Stomach smooth muscle (tissue), 2 donors: Measurements from ENCODE around the gene FOXA3.

Experiments
- H3K27ac ChIP-seq: one replicate; pipeline ENCODE4 v1.7.0; 2013; ENCODE audit warnings: mild to moderate bottlenecking, low read length, inconsistent platforms
- H3K27me3 ChIP-seq, 2 donors: one replicate each; pipeline ENCODE4 v1.7.0; 2013; ENCODE audit warnings: low read length in 2 of 2; ENCODE audit not compliant: insufficient read depth in 2 of 2, control insufficient read depth in 1 of 2
- H3K36me3 ChIP-seq, 2 donors: one replicate each; pipeline ENCODE4 v1.7.0; 2013; ENCODE audit warnings: low read length in 2 of 2; ENCODE audit not compliant: control insufficient read depth in 2 of 2, insufficient read depth in 2 of 2
- H3K4me1 ChIP-seq: one replicate; pipeline ENCODE4 v1.7.0; 2013; ENCODE audit warnings: low read length; ENCODE audit not compliant: control insufficient read depth, insufficient read depth
- H3K4me3 ChIP-seq, 2 donors: one replicate each; pipeline ENCODE4 v1.7.0; 2013; ENCODE audit warnings: low read length in 2 of 2
- H3K9ac ChIP-seq, 2 donors: one replicate each; pipeline ENCODE4 v1.7.0; 2013; ENCODE audit warnings: low read length in 2 of 2, mild to moderate bottlenecking in 1 of 2
- H3K9me3 ChIP-seq, 2 donors: one replicate each; pipeline ENCODE4 v1.7.0; 2013; ENCODE audit warnings: low read length in 2 of 2; ENCODE audit not compliant: control insufficient read depth in 2 of 2
- donor health status: healthy.
- donor health status: Pancreatic carcinoma.

FOXA3 gene

DNA sequence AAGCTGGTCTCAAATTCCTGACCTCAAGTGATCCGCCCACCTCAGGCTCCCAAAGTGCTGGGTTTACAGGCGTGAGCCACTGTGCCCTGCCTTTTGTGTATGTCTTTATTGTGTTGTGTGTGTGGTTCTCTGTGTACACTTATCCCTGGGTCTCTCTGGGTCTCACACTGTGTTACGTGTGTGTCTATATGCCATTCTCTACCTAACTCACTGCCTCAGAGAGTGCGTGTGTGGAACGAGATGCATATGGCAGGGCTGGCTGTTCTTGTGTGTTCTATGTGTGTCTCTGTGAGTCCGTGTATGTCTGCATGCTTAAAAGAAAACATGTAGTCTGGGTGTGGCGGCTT lies 10.5 kb downstream of the FOXA3 start:
- no peak overlapping the region for H3K9ac ChIP-seq
- H3K27ac ChIP-seq = no peak overlapping the region
- peaks cover 5 to 10% of the 10 kb centered on the region in 2 donors for H3K27me3 ChIP-seq
- no peaks in the 10 kb centered on the region for H3K36me3 ChIP-seq
- H3K4me3 ChIP-seq = no peak overlapping the region
- H3K9me3 ChIP-seq = no peaks in the 10 kb centered on the region
- peaks cover 6% of the 10 kb centered on the region for H3K4me1 ChIP-seq

GRCh38 chr19:45876161-45876410 lies 12.0 kb downstream of the FOXA3 start:
- H3K4me1 ChIP-seq = peaks cover 6% of the 10 kb centered on the region
- no peaks in the 10 kb centered on the region for H3K36me3 ChIP-seq
- peak overlapping the region; percentile 35 to 36 for H3K9ac ChIP-seq
- no peaks in the 10 kb centered on the region for H3K9me3 ChIP-seq
- no peak overlapping the region for H3K4me3 ChIP-seq
- no peak overlapping the region for H3K27ac ChIP-seq
- peaks cover 5 to 10% of the 10 kb centered on the region in 2 donors for H3K27me3 ChIP-seq

- H3K27me3 ChIP-seq = peaks cover 5 to 10% of the 10 kb centered on the region in 2 donors
- H3K36me3 ChIP-seq = no peaks in the 10 kb centered on the region
- peaks cover 6% of the 10 kb centered on the region for H3K4me1 ChIP-seq
- H3K4me3 ChIP-seq = peak overlapping the region in 1 of 2 donors; percentile 8
- no peaks in the 10 kb centered on the region for H3K9me3 ChIP-seq
- H3K27ac ChIP-seq = no peak overlapping the region
- H3K9ac ChIP-seq = peak overlapping the region; percentile 35 to 36
Measured at GRCh38 chr19:45876411-45877197, 12.5 kb downstream of the FOXA3 start.

GRCh38 chr19:45878043-45878794 lies 14.1 kb downstream of the FOXA3 start:
- Histone ChIP-seq H3K27ac (no peak overlapping the region), H3K36me3 (no peaks in the 10 kb centered on the region), H3K4me3 (no peak overlapping the region), H3K27me3 (peaks cover 5 to 10% of the 10 kb centered on the region in 2 donors), H3K9me3 (no peaks in the 10 kb centered on the region), H3K9ac (no peak overlapping the region), H3K4me1 (peaks cover 19% of the 10 kb centered on the region)

GRCh38 chr19:45879055-45879454 lies 14.9 kb downstream of the FOXA3 start:
- Histone ChIP-seq H3K27ac (no peak overlapping the region), H3K27me3 (peaks cover 5 to 10% of the 10 kb centered on the region in 2 donors), H3K9ac (no peak overlapping the region), H3K4me3 (no peak overlapping the region), H3K36me3 (no peaks in the 10 kb centered on the region), H3K9me3 (no peaks in the 10 kb centered on the region), H3K4me1 (peaks cover 26% of the 10 kb centered on the region)

- Histone ChIP-seq H3K9me3 (no peaks in the 10 kb centered on the region), H3K27me3 (peaks cover 5 to 10% of the 10 kb centered on the region in 2 donors), H3K9ac (no peak overlapping the region), H3K36me3 (peaks cover 0 to 2% of the 10 kb centered on the region in 2 donors), H3K4me1 (peaks cover 35% of the 10 kb centered on the region), H3K27ac (no peak overlapping the region), H3K4me3 (no peak overlapping the region)
Measured at GRCh38 chr19:45879971-45880370, 15.8 kb downstream of the FOXA3 start.

DNA sequence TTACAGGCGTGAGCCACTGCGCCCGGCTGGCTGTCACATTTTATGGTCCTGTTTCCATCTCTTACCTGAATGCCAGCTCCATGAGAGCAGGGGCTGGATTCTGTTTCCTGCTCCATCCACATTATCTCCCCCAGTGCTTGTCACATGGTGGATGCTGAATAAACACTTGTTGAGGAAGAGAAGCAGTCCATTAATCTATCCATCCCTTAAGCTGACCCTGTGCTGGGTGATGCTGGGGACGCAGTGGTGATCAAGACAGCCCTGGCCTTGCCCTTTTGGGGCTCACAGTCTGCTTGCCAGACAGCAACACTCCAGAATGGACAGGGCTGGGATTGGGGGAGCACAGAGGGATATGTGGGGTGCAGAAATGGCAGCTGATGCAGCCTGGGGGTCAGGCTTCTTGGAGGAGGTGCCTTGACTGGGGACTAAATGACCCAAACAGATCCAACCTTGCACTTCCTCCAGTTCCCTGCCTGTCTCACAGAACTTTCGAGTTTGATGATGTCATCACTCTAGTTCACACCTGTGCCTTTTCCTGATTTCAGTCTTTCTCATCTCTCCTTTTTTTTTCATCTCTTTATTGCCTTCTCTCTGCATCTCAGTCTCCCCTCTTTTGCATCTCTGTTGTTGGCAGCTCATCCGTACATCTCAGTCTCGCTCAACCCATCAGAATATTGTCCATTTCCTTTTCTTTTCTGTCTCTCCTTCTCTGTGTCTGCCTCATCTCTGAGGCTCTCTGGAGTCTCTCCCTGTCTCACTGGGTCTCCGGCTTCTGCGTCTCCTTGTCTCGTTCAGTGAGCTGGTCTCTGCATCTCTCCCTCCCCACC lies 17.2 kb downstream of the FOXA3 start:
- H3K4me1 ChIP-seq = peaks cover 45% of the 10 kb centered on the region
- no peak overlapping the region for H3K4me3 ChIP-seq
- no peak overlapping the region for H3K9ac ChIP-seq
- no peaks in the 10 kb centered on the region for H3K9me3 ChIP-seq
- no peak overlapping the region for H3K27ac ChIP-seq
- H3K27me3 ChIP-seq = peaks cover 2 to 10% of the 10 kb centered on the region in 2 donors
- H3K36me3 ChIP-seq = peaks cover 0 to 2% of the 10 kb centered on the region in 2 donors

DNA sequence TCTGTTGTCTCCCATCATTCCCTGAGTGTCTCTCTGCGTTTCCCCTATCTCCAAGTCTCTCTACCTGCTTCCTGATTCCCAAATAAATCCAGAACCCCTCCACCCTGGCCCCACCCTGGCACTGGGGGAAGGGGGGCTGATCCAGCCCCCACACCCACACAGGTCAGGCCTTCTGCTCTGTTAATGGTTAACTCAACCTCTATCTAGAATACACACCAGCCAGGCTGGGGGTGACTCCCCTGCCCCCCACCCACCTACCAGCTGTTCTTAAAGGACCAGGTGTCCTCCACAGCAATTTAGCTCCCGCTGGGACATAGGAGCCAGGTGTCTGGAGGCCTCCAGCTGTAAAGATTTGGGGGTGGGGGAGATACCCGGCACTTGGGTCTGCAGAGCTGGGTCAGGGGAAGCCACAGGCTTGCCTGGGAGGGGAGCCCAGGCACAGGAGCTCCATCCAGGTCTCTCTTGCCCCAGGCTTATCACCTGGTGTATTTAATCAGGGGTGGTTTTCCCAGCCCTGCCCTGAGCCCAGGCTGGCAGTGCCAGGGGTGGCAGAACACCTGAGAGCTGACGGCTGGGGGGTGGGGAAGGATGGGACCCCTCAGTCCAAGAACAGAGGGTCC lies 17.9 kb downstream of the FOXA3 start:
- H3K27ac ChIP-seq = no peak overlapping the region
- H3K4me3 ChIP-seq = peak overlapping the region in 1 of 2 donors; percentile 60
- peaks cover 45% of the 10 kb centered on the region for H3K4me1 ChIP-seq
- H3K36me3 ChIP-seq = peaks cover 0 to 2% of the 10 kb centered on the region in 2 donors
- H3K9me3 ChIP-seq = no peaks in the 10 kb centered on the region
- H3K9ac ChIP-seq = peak overlapping the region; percentile 50 to 62
- H3K27me3 ChIP-seq = peaks cover 0 to 10% of the 10 kb centered on the region in 2 donors

DNA sequence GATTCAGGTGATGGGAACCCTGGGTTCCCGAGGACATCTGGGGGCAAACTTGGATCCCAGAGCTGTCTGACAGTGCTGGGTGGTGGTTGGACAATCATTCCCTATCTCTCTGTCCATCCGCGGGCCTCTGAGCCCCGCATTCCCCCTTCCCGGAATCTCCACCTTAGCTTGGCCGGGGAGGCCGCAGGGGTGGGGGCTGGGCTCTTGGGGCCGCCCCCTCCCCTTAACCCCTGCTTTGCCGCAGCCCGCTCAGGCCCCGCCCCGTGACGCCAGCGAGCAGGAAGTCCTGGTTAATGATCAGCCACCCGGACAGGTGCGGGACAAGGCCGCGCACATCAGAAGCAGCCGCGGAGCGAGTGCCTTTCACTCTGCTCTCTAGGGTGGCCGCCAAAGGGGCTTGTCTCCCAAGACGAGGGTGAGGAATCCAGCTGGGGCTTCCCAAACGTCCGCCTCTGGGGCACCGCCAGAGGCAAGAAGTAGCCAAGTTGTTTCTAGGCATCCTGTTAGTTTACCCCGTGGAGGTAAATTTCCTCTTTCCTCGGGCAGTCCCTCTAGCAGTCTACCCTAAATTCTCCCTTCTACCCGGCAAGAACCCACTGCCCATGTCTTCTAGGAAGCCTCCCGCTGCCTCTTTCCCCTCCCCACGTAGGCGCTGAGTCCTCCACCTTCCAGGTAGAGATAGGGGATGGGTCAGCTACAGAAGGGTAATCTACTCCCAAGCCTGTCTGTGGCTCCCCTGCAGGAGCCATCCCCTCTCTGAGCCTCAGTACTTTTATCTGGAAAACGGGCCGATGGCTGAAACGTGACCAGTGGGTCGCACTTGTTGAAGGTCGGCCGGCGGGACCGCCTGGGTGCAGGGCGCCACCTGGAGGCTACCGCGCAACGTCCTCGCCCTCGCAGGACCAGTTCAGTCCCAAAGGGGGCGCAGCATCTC lies 18.8 kb downstream of the FOXA3 start:
- Histone ChIP-seq H3K27ac (no peak overlapping the region), H3K27me3 (peaks cover 0 to 6% of the 10 kb centered on the region in 2 donors), H3K9me3 (no peaks in the 10 kb centered on the region), H3K4me1 (peaks cover 46% of the 10 kb centered on the region), H3K36me3 (peaks cover 0 to 2% of the 10 kb centered on the region in 2 donors), H3K4me3 (peak overlapping the region; percentile 25 to 60), H3K9ac (peak overlapping the region; percentile 50 to 62)

- Histone ChIP-seq H3K4me1 (peaks cover 46% of the 10 kb centered on the region), H3K36me3 (peaks cover 0 to 2% of the 10 kb centered on the region in 2 donors), H3K9me3 (no peaks in the 10 kb centered on the region), H3K27ac (no peak overlapping the region), H3K4me3 (peak overlapping the region in 1 of 2 donors; percentile 44), H3K27me3 (peaks cover 0 to 2% of the 10 kb centered on the region in 2 donors), H3K9ac (no peak overlapping the region)
Measured at GRCh38 chr19:45883586-45883880, 19.4 kb downstream of the FOXA3 start.
